GM19463 (cell line): ENCODE measurements around the gene SPP1.
"Not testable (repeated sequence)": the region's sequence is repeated elsewhere in the genome, so short reads cannot be mapped to it uniquely, and the experiment has no call there.

Experiments
- ATAC-seq: cut with Tn5 transposase; IDR thresholded peaks from one replicate; pipeline ENCODE4 v1.9.1; 2021; ENCODE audit warnings: mild to moderate bottlenecking, moderate library complexity; ENCODE audit not compliant: unreplicated experiment

Gene SPP1

GRCh38 chr4:87985097-87985886 is 9.8 kb downstream of the SPP1 start:
- peak; percentile 97 for ATAC-seq

GRCh38 chr4:87985887-87986200 is 10.3 kb downstream of the SPP1 start:
- ATAC-seq = no peak

GRCh38 chr4:87986508-87986907 is 11.0 kb downstream of the SPP1 start:
- no peak for ATAC-seq

- ATAC-seq = no peak
Measured at GRCh38 chr4:87989765-87990164, 14.3 kb downstream of the SPP1 start.

- no peak for ATAC-seq
Measured at GRCh38 chr4:87995435-87995834, 19.9 kb downstream of the SPP1 start.

GRCh38 chr4:87999191-87999691 is 23.7 kb downstream of the SPP1 start:
- ATAC-seq = not testable (repeated sequence)

- no peak for ATAC-seq
Measured at GRCh38 chr4:88001871-88002270, 26.4 kb downstream of the SPP1 start.

GRCh38 chr4:88002786-88003185 is 27.3 kb downstream of the SPP1 start:
- ATAC-seq = no peak

GRCh38 chr4:88003261-88003660 is 27.7 kb downstream of the SPP1 start:
- ATAC-seq = no peak

- ATAC-seq = no peak
Measured at GRCh38 chr4:88005076-88005475, 29.6 kb downstream of the SPP1 start.

- ATAC-seq = no peak
Measured at GRCh38 chr4:88005946-88006345, 30.4 kb downstream of the SPP1 start.

- no peak for ATAC-seq
Measured at GRCh38 chr4:88006956-88007303, 31.4 kb downstream of the SPP1 start.

- ATAC-seq = peak; percentile 89
Measured at GRCh38 chr4:88007304-88008121, 32.0 kb downstream of the SPP1 start, which contains the start of gene PKD2. Gene PKD2 (plus strand): TSS chr4:88007635. CDS start chr4:88007734, 99 bp downstream.

- peak; percentile 30 for ATAC-seq
Measured at GRCh38 chr4:88008122-88008742, 32.7 kb downstream of the SPP1 start.

GRCh38 chr4:88008743-88009171 is 33.2 kb downstream of the SPP1 start:
- ATAC-seq = no peak

GRCh38 chr4:88009871-88010270 is 34.4 kb downstream of the SPP1 start:
- ATAC-seq = no peak

- no peak for ATAC-seq
Measured at GRCh38 chr4:88010966-88011365, 35.5 kb downstream of the SPP1 start.

- peak; percentile 39 for ATAC-seq
Measured at GRCh38 chr4:88012647-88013046, 37.1 kb downstream of the SPP1 start.

GRCh38 chr4:88014386-88014905 is 38.9 kb downstream of the SPP1 start:
- no peak for ATAC-seq

- ATAC-seq = no peak
Measured at GRCh38 chr4:88015659-88016295, 40.3 kb downstream of the SPP1 start.
